HUDEP-2 (cell line): ENCODE data around the gene PFN3.

ENCODE experiments used
- DNase-seq, 76 experiments: peaks; one replicate each; lab custom pipeline; 2025; ENCODE audit not compliant: unreplicated experiment in 76 of 76; lab: John Stamatoyannopoulos, UW

The PFN3 gene, protein sequence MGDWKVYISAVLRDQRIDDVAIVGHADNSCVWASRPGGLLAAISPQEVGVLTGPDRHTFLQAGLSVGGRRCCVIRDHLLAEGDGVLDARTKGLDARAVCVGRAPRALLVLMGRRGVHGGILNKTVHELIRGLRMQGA

DNA sequence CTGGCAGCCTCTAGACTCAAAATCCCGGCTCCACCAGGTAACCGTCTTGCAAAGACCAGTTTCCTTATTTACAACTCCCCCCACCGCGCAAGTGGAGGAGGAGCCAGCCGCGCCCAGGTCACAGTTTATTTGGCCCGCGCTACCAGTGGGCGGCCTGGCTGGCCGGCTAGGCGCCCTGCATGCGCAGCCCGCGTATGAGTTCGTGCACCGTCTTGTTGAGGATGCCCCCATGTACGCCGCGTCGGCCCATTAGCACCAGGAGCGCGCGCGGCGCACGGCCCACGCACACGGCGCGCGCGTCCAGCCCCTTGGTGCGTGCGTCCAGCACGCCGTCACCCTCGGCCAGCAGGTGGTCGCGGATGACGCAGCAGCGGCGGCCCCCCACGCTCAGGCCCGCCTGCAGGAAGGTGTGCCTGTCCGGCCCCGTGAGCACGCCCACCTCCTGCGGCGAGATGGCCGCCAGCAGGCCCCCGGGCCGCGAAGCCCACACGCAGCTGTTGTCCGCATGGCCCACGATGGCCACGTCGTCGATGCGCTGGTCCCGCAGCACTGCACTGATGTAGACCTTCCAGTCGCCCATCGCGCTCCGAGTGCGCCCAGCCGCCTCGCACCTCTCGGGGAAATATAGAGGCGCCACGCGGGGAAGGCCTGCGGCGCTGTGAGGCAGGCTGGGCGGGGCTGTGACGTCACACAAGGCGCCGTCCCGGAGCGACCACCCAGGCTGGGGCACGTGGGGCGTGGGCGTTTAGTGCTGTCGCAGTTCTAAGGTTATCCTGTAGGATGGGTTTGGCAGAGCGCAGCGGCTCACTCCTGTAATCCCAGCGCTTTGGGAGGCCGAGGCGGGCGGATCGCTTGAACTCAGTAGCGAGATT, at the start of gene PFN3:
Gene PFN3, minus strand, starts transcription at position 665 of the 872 bp plus-strand sequence. Its CDS starts 85 bp downstream, at position 580.
- no peak for DNase-seq

DNA sequence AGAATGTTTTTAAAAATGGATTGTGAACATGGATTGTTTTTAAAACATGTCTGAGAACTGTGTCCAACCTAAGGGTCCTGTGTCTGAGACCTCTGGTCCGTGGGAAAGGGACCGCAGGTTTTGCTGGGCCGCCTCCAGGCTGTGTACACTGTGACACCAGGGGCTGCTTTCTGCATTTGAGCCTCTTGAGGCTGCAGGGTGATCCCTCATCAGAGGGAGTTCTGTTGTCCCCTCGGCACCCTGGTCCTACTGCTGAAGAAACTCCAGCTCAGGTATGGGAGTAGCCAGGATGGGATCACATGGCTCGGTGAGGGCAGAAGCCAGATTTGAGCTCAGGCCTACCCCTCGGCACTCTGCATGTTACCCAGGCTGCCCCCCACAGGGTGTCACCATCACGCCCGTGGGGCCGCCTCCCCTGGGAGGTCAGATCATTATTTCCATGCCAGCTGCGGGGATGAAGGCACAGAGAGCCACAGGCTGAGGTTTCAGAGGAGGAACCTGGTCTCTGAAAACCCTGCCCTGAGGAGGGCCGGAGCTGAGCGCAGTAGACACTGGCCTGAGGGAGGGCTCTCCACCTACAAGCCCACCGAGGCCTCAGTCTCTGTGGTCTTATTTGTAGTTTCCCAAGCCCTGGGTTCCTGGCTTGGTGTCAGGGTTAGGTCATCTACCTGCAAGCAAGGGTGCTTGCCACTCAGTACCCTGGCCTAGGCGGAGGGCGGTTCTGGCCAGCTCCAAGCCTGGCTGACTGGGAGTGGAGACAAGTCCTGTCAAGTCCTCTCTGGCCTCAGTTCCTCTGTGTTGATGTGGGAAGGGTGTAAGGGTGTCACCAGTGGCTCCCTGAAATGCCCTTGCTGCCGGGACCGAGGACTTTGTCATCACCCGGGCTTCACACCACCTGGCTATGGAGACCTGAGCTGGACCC, 48.9 kb upstream of the PFN3 start:
- DNase-seq: no peak

DNA sequence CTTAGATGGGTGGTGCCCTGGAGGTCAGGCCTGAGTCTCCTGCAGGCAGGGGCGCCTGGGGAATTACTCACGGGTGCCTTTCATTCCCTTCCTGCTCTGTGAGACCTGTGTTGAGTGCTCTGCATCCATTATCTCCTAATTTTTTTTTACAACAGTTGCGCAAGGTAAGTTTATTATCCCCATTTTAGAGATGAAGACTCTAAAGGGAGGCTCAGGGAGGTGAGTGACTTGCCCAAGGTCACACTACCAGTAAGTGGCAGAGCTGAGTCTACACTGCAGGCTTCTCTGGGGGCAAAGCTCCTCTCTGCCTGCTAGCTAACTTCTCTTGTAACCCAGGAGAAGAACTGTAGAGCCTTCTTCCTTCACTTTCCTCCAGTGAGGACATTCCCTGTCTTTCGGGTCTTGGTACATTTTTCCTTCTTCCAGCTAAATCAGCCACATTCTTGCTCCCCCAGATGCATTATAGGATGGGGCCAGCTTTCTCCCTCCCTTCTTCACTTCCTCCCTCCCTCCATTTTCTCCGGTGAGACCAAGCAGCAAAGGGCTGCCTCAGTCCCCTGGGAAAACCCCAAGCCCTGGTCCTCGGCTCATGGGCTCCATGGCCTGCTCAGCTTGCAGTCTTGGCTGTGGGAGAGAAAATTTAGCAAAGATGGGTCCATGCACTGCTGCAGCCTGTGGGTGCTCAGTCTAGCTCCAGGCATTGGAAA, 47.9 kb upstream of the PFN3 start:
- DNase-seq: no peak

DNA sequence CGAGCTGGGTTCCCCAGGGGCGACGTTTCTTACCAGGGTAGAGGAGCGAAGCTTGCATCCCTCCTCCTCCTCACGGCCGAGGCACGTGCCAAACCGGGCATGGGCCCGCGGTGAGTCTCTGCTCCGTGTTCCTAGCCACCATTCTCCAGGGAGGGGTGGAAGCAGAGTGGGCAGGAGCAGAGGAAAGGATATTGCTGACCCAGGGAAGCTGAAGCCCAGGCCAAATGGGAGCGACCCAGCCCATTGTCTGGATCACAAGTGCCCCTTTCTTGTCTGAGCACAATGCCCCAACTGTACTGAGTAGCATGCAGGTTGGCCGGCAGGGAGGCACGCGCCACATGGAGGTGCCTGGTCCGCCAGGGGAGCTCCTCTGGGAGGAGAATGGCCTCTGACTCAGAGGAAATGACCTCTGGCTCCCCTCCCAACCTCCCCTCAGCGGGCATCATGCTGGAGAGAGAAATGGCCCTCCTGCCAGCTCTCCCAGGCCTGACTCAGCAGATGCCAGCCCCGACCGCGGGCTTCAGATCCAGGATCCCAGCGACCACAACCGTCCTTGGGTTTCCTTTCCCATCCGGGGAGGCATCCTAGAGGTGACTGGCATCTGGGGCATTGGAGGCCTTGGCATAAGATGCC, 47.3 kb upstream of the PFN3 start:
- peak in 46 of 76 experiments; percentile 7 to 68 (median 36) for DNase-seq

DNA sequence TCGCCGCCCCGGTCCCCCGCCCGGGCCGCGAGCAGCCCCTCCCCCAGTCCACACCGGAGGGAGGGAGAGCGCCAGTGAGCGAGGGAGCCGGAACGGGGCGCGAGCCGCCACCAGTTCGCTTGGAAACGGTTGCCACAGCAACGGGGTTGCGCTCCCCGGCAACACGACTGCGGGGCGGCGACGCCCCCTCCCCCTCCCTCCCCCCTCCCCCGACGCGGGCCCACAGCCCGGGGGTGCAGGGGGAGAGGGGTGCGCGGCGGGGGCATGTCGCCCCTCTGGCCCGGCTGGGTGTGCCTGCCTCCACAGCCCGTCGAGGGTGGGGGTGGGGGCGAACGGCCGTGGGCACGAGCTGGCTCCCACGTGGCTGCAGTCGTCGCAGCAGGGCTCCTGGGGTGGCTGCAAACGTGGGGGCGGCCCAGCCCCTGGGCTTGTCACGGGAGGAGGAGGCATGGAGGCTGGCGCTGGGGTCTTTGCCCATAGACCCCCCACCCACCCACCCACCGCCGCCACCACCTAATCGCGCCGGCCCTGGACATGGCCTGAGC, 46.7 kb upstream of the PFN3 start:
- DNase-seq: peak in 56 of 76 experiments; percentile 4 to 75 (median 44)

DNA sequence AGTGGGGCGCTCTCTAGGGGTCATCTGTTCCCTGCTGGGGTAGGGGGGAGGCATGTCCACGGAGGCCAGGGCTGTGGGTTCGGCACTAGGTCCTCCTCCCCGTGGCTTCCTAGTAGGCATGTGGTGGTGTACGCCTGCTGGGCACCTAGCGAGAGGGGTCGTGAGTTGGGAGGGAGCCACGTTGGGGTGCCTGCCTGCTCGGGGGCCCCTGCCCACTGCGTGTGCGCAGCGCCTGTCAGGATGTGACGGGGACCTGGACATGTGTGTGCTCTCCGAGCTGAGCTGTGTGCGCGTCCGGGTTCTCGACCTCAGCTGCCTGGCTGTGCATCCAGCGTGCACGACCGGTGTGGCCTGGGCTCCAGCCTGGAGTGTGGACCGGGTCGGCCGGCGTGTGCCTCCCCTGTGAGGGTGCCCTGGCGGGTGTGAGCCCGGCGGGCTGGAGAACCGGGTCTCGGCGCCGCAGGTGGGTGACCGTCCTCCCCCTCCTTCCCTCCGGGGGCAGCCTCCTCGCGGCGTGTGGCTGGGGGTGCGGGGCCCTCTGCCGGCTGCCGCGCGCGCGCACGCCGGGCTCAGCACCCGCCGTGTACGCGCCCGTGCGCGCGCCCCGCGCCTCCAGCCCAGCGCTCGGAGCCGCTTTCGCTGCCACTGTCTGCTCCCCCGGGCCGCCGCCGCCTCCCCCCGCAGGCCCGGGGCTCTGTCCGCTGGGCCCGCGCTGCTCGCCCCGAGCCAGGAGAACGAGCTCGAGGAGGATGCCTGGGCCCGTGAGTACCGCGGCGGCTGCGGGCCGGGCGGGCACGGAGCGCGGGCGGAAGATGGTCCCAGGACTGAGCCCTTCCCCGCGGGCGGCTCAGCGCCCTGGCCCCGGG, 46.0 kb upstream of the PFN3 start, which contains the start of gene PRR7:
Gene PRR7, plus strand, starts transcription at position 615 of the 866 bp plus-strand sequence. CDS start 8,254 bp downstream, outside the sequence.
- DNase-seq: peak in 56 of 76 experiments; percentile 9 to 69 (median 46)

DNA sequence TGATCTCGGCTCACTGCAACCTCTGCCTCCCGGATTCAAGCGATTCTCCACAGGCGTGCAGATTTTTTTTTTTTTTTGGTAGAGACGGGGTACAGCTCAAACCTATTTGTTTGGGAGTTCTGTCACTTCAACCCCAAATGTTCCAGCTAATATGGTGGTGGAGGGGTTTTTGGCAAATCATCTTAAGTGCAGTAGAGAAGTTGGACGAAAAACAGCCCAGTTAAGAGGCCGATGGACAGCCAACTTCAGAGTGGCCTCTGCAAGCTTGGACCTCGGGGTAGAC, 45.4 kb upstream of the PFN3 start:
- DNase-seq: no peak

DNA sequence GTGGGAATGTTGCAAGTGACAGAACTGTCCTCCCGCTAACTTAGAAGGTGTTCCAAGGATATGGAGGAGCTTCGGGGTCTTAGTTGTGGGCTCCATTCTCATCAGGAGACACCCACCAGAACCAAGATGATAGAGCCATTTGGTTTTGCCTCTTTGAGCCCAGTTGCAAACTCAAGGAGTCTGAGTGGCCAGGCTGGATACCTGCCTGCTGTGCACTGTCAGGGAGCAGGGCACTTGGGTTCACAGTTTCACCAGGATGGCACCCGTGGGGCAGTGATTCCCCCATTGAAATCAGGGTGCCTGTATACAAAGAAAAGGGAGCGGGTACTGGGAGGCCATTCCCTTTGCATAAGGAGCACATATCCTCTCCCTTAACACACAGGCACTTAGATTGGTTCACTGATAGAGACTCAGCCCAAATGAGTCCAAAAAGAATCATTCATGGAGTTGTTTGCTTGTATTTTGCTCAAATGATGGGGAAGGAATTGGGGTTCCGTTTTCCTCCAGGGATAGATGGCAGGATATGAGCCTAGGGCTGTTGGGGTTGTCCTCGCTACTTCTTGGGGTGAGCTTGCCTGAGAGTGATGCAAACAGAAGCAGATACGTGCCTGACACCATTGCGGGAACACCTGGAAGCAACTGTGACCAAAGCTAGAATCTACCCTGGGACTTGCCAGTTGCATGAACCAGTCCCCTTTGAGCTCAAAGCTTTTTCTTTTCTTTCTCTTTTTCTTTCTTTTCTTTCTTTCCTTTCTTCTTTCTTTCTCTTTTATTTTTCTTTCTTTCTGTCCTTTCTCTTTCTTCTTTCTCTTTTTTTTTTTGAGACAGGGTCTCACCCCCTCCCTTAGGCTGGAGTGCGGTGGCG, 44.8 kb upstream of the PFN3 start:
- peak in 2 of 76 experiments; percentile 5 to 6 for DNase-seq

DNA sequence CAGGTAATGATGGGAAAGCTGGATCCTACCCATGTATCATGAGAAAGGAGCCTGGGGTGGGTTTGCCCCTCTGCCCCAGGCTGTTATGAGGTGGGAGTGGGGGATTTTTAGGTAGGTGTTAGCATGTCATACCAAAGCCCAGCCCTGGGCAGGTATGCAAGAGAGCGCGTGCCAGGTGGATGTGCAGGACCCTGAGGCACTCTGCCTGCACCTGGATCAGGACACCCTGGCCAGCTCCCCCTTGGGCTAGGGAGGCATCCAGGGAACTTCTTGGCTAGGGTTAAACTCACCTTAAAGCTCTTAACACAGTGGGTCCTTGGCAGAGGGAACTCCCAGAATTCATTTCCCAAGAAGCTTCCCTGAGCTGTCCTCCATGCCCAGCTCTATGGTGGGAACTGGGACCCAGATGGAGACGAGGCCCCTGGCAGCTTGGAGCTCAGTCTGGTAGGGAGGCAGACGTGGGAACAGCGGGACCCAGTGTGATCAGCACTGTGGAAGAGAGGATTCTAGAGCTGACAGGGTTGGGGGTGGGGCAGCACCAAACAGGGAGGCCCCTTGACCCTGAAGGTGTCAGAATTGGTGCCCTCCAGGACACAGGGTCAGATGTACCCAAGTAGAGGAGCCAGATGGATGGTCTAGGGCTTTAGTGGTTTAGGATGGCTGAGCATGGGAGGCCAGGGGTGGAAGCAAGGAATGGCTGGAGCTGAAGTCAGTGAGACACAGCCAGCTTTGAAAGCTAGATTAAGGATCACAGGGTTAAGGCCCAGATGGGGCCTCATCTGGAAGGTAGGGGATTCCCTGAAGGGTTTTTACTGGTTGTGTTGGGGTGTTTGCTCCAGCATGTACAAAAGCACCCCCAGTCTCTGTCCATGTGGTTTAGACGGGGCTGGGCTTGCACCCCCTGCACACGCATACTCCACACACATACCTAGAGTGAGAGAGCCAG, 43.9 kb upstream of the PFN3 start:
- no peak for DNase-seq

DNA sequence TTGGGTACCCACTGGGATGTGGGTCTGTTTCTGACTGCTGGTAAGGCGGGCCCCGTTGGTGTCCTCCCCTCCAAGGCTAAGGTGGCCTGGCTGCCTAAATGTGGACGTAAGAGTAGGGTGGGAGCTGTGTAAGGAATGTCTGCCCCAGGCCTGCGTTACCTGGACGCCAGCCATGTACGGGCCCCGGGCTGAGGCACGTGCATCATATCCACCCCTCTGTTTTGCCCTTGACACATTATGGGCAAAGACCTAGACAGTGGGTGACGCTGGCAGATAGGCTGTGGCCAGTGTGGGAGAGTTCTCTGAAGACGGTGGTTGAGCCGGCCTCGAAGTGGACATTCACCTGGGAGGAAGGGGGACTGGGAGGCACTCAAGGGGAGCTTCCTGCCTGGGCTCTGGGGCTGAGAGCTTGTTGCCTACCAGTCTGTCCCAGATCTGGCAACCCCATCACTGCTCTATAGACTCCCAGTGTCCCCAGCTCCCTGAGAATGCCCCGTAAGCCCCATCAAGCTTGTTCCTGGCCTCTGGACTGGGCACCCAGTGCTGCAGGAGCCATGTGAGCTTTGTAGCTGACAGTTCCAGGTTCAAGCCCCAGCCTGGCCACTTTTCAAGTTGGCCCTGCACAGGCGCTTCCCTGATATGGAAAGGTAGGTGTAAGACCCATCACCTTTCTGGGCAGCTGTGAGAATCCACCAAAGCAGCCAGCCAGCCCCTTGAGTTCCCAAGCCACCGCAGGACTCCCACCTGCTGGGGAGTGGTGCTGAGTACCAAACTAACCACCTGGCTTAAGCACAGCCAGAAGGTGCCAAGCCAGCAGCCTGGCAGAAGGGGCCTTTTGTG, 42.9 kb upstream of the PFN3 start:
- DNase-seq: no peak

DNA sequence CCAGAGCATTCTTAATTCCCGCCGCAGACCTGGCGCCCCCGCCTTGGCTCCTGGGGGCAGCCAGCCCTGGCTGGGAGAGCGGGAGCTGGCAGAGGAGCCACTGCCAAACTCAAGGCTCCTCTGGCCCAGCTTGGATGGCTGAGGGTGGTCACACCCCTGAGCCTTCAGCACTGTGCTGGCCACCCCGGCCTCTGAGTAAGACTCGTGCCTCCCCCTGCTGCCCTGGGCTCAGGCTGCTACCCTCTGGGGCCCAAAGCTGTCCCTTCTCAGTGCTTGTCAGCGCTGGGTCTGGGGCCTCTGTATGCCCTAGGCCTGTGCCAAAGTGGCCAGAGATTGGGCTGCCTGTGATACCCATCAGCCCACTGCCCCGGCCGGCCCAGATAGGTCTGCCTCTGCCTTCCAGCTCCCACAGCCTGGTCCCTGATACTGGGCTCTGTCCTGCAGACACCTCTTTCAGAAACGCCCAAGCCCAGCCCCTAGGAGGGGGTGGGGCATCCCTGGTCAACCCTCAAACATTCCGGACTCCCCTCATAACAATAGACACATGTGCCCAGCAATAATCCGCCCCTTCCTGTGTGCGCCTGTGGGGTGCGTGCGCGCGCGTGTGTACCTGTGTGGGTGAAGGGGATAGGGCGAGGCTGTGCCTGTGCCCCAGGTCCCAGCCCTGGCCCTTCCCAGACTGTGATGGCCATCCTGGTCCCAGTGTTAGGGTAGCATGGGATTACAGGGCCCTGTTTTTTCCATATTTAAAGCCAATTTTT, 41.8 kb upstream of the PFN3 start:
- no peak for DNase-seq

DNA sequence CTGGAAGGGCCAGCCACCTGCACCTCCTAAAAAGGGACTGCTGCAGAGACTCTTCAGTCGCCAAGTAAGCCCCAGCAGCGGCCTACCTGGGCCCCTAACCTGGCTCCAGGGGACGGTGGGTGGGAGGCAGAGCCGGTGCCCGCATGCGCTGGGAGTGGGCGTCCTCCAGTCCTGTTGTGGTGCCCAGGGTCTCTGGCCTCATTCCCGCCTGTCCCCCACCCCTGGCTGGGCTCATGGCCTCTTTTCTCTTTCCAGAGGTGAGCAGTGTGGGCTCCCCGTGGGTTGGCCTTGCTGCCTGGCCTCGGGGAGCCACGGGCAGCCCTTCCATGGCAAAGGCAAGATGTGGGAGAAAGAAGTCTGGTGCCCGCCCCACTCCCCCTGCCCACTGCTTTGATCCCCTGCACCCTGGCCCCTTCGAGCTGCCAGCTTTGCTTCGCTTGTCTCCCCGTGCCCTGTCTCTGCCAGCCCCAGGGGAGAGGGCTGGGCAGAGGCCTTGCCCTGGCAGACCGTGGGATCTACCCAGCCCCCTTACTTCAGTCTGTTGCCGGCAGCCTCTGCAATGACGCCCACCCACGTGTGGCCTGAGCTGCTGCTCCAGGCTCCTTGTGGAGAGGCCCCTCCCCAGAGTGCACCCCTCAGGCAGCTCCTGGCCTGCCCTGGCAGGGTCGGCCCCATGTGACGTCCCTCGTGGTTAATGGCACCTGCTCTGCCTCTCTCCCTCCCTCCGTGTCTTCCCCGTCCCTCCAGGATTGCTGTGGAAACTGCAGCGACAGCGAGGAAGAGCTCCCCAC, 40.7 kb upstream of the PFN3 start:
- DNase-seq: no peak

DNA sequence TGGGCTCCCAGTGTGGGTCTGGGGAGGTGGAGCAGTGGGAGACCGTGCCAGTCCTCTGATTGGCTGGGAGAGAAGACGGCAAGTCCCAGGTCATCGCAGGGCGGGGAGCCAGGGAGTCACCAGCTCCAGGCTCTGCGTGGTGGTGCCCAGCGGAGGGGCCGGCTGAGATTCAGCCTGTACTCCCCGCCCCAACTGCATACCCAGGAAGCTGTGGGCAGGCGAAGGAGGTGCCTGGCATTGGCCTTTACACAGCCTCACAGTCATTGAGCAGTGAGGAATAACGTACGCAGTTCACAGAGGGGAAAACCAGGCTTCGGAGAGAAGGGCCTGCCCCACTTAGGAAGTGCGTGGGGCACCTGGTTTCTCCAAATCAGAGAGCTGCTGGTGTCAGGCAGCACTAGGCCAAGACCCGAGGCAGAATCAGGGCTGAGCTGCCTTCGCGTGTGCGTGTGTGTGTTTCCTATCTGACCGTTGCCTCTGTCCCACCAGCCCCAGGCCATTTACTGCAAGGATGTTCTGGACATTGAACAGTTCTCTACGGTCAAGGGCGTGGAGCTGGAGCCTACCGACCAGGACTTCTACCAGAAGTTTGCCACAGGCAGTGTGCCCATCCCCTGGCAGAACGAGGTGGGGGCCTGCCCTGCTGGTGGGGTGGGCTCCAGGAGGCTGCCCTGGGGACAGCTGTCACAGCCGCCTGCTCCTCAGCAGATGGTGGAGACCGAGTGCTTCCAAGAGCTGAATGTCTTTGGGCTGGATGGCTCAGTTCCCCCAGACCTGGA, 39.9 kb upstream of the PFN3 start:
- no peak for DNase-seq
